Endothelial cell of umbilical vein (primary cell): Measurements from ENCODE around the gene ARFRP1. TPM values are rescaled to one million over a fixed set of nuclear protein-coding genes. Genes with fewer than 3 reads are reported as not detected.

Source experiments
- BruUV-seq: library from RNA; stranded (reverse); fragments of 400-500 nt; replicated peaks from 2 replicates; lab custom pipeline; 2021; lab: Mats Ljungman, UMichigan
- CTCF ChIA-PET: fragments of 300-600, 350-600 bp; sonication (Branson Sonifier 250); formaldehyde crosslinking; loops from one replicate; lab custom pipeline; 2021; ENCODE audit warnings: antibody characterized with exemption, inconsistent platforms; lab: Charles Lee
- POLR2A ChIA-PET: fragments of 300-600, 350-600 bp; sonication (Branson Sonifier 250); formaldehyde crosslinking; loops from one replicate; lab custom pipeline; 2021; ENCODE audit warnings: antibody characterized with exemption, inconsistent platforms; lab: Charles Lee
- DNase-seq: peaks from one replicate; pipeline ENCODE4 v3.0.0-alpha.2; 2011; ENCODE audit warnings: low read depth, low spot score
- FAIRE-seq: peaks from 2 replicates; lab custom pipeline; 2011; peaks lifted over from hg19 to GRCh38; lab: Jason Lieb, UNC
- H2AFZ ChIP-seq: 2 replicates; pipeline ENCODE4 v1.6.0; 2012; ENCODE audit warnings: low read depth, low read length, control low read depth, inconsistent platforms
- H3K27ac ChIP-seq: 2 replicates; pipeline ENCODE4 v1.5.1; 2011; ENCODE audit warnings: low read depth, mild to moderate bottlenecking, control low read depth, low read length, moderate library complexity; ENCODE audit not compliant: insufficient read depth
- H3K27me3 ChIP-seq, 2 experiments: 2 replicates each; pipeline versions ENCODE4 v1.6.0 to v1.6.1; 2011; ENCODE audit warnings: low read length in 2 of 2, mixed read lengths in 1 of 2; ENCODE audit not compliant: control insufficient read depth in 2 of 2, insufficient read depth in 2 of 2
- H3K36me3 ChIP-seq, 2 experiments: 2 replicates in 1 of 2; 3 replicates in 1 of 2; pipeline ENCODE4 v1.5.1; 2011; ENCODE audit warnings: low read length in 2 of 2, mild to moderate bottlenecking in 1 of 2, moderate library complexity in 1 of 2; ENCODE audit not compliant: control insufficient read depth in 2 of 2, insufficient read depth in 2 of 2; ENCODE audit errors: extremely low read depth in 1 of 2
- H3K4me1 ChIP-seq: 3 replicates; pipeline ENCODE4 v1.5.1; 2011; ENCODE audit warnings: mild to moderate bottlenecking, low read length; ENCODE audit not compliant: control insufficient read depth, insufficient read depth; ENCODE audit errors: extremely low read depth
- H3K4me2 ChIP-seq: 2 replicates; pipeline ENCODE4 v1.6.1; 2011; ENCODE audit warnings: low read length, control low read depth, mixed read lengths; ENCODE audit not compliant: insufficient read depth
- H3K4me3 ChIP-seq, 3 experiments: fragments of 200-600 bp in 1 of 3; sonication (generic), shearing (Covaris generic) in 1 of 3; replicated peaks in 1 of 3; 2 replicates each; pipeline ENCODE4 v1.5.1; 2011 to 2016; ENCODE audit warnings: control low read depth in 3 of 3, low read length in 3 of 3, mild to moderate bottlenecking in 2 of 3, inconsistent platforms in 1 of 3, low read depth in 1 of 3, moderate library complexity in 1 of 3; ENCODE audit not compliant: insufficient read depth in 1 of 3
- H3K79me2 ChIP-seq: 2 replicates; pipeline ENCODE4 v1.6.0; 2012; ENCODE audit warnings: low read length, inconsistent platforms; ENCODE audit not compliant: control insufficient read depth, insufficient read depth
- H3K9ac ChIP-seq: replicated peaks from 2 replicates; pipeline ENCODE3; 2011; ENCODE audit warnings: low read length, control low read depth; ENCODE audit not compliant: insufficient read depth; ENCODE audit errors: extremely low read depth
- H3K9me1 ChIP-seq: replicated peaks from 3 replicates; pipeline ENCODE4 v1.6.0; 2011; ENCODE audit warnings: mild to moderate bottlenecking, low read length; ENCODE audit not compliant: control insufficient read depth, insufficient read depth; ENCODE audit errors: extremely low read depth
- H3K9me3 ChIP-seq: replicated peaks from 2 replicates; pipeline ENCODE4 v1.5.1; 2012; ENCODE audit warnings: low read length, inconsistent platforms; ENCODE audit not compliant: control insufficient read depth, insufficient read depth
- H4K20me1 ChIP-seq: replicated peaks from 2 replicates; pipeline ENCODE3; 2011; ENCODE audit warnings: mild to moderate bottlenecking, low read length; ENCODE audit not compliant: control insufficient read depth, insufficient read depth; ENCODE audit errors: extremely low read depth
- CTCF ChIP-seq, 2 donors: IDR thresholded peaks; 1 replicate in 1 of 2; 2 replicates in 1 of 2; pipeline ENCODE4 v1.5.1; 2011; ENCODE audit warnings: low read length in 2 of 2, mild to moderate bottlenecking in 2 of 2, moderate library complexity in 2 of 2, control low read depth in 1 of 2, inconsistent platforms in 1 of 2, low read depth in 1 of 2; ENCODE audit not compliant: insufficient read depth in 1 of 2; ENCODE audit errors: extremely low read depth in 1 of 2
- EZH2 ChIP-seq: IDR thresholded peaks from 2 replicates; pipeline ENCODE4 v1.6.1; 2012; ENCODE audit warnings: borderline replicate concordance, low read depth, mild to moderate bottlenecking, moderate library complexity, low read length, inconsistent platforms; ENCODE audit not compliant: severe bottlenecking
- FOS ChIP-seq: IDR thresholded peaks from 2 replicates; pipeline ENCODE4 v1.6.1; 2011; ENCODE audit warnings: mild to moderate bottlenecking, low read length, moderate library complexity, borderline replicate concordance; ENCODE audit not compliant: insufficient read depth
- GATA2 ChIP-seq: IDR thresholded peaks from 2 replicates; pipeline ENCODE4 v1.7.0; 2011; ENCODE audit warnings: low read depth, mild to moderate bottlenecking, moderate library complexity, mixed read lengths, low read length; ENCODE audit not compliant: insufficient read length, insufficient read depth
- JUN ChIP-seq: IDR thresholded peaks from 2 replicates; pipeline ENCODE4 v1.6.1; 2011; ENCODE audit warnings: borderline replicate concordance, low read depth; ENCODE audit not compliant: insufficient read length, insufficient read depth
- MAX ChIP-seq: IDR thresholded peaks from 2 replicates; pipeline ENCODE4 v1.6.1; 2011; ENCODE audit not compliant: insufficient read depth, insufficient read length
- MYC ChIP-seq: IDR thresholded peaks from one replicate; pipeline ENCODE4 v1.6.1; 2011; ENCODE audit warnings: mild to moderate bottlenecking, low read depth, low read length
- POLR2A ChIP-seq: IDR thresholded peaks from 2 replicates; pipeline ENCODE4 v1.6.1; 2012; ENCODE audit warnings: low read depth, mild to moderate bottlenecking, control low read depth, low read length
- POLR2AphosphoS5 ChIP-seq: IDR thresholded peaks from 2 replicates; pipeline ENCODE4 v1.6.1; 2012; ENCODE audit warnings: low read depth, mild to moderate bottlenecking, control low read depth, low read length, moderate library complexity; ENCODE audit not compliant: insufficient read depth
- dilution Hi-C: fragments of 300-500 bp; cut with MboI; formaldehyde crosslinking; loops from one replicate; pipeline ENCODE4 v1.15.0; 2019; ENCODE audit warnings: low sequenced_read_pairs; ENCODE audit not compliant: extremely low pct_ligation_motif_present
- intact Hi-C: fragments of 100-400 bp; cut with micrococcal nuclease; formaldehyde crosslinking; loops from one replicate; pipeline ENCODE4 v1.10.0; 2022
- polyA plus RNA-seq, 4 experiments: library from polyadenylated mRNA; depleted of rRNA in 3 of 4; stranded (reverse) in 3 of 4; unstranded in 1 of 4; fragments of >200 nt; gene quantifications; 2 replicates each; pipeline versions ENCODE4 v1.2.1 to v1.2.3, GENCODE V29; 2011 to 2012; ENCODE audit warnings: missing spikeins in 1 of 4
- total RNA-seq: library from RNA; stranded (reverse); gene quantifications from 2 replicates; pipeline ENCODE4 v1.2.3, GENCODE V29; 2021

Gene ARFRP1
- total and polyA plus RNA-seq, 2 donors (not counting 3 experiments of a cell fraction or from before 2014, with no cell fraction given), result 48.7 to 51.6 TPM

- CTCF ChIA-PET, result no interaction called here
- BruUV-seq, result no TSS peak
- H3K9me1 ChIP-seq, result no peaks in the 10 kb centered on the region
- no peaks in the 10 kb centered on the region for H3K27me3 ChIP-seq
- FAIRE-seq (no peak), DNase-seq (no peak)
- H3K4me1 ChIP-seq, result peaks cover 19% of the 10 kb centered on the region
- H3K36me3 ChIP-seq, result peaks cover 8 to 21% of the 10 kb centered on the region in 2 experiments
- H3K27ac ChIP-seq, result no peak overlapping the region
- H3K4me3 ChIP-seq, result no peak overlapping the region
- no peak overlapping the region for H3K9ac ChIP-seq
- H2AFZ ChIP-seq, result no peak overlapping the region
- POLR2A ChIA-PET, result no interaction called here
- no peaks in the 10 kb centered on the region for H4K20me1 ChIP-seq
- intact Hi-C loops, result no loop called here
- TF ChIP-seq POLR2A (no peak), MYC (no peak), POLR2AphosphoS5 (no peak), JUN (no peak), GATA2 (no peak), EZH2 (no peak), MAX (no peak), CTCF (IDR thresholded peaks at IDR 0.05; ENCODE audit: extremely low read depth in 1 of 2, insufficient read depth in 1 of 2, low read depth in 1 of 2, low read length in 2 of 2) (no peak), FOS (no peak)
- H3K79me2 ChIP-seq, result peaks cover 31% of the 10 kb centered on the region
- dilution Hi-C loops, result no loop called here
- no peaks in the 10 kb centered on the region for H3K9me3 ChIP-seq
- H3K4me2 ChIP-seq, result no peak overlapping the region
Measured at GRCh38 chr20:63703976-63704748, 3.6 kb downstream of the ARFRP1 start.
